Stimulated activated CD8-positive, alpha-beta memory T cell treated with anti-CD3 and anti-CD28 coated beads, Interleukin-15, amount 100 ng/mL, for 4 hours (primary cell): ENCODE measurements around the gene KCNJ9.
"Not testable (repeated sequence)": the region's sequence is repeated elsewhere in the genome, so short reads cannot be mapped to it uniquely, and the experiment has no call there.

Experiments used
- DNase-seq, 2 donors: peaks; one replicate each; pipeline ENCODE4 v3.0.0-alpha.2; 2020; ENCODE audit warnings: low read depth in 2 of 2

Gene KCNJ9

DNA sequence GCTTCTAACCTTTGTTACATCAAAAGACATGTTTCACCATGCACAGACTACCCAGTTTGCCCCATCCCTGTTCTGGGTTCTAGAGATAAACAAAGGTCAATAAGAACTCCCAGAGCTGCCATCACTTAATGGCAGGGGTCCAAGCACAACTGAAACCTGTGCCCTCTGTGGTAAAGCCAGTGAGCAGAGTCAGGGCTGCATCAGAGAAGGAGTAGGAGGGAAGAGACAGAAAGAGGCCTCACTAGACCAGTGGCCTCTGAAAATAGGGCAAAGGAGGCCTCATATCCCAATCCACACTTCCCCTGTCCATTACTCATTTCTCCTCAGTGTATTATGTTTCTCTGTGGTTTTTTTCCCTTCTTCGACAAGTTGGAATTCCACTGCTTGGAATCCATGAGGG lies 44.4 kb downstream of the KCNJ9 start:
- DNase-seq = no peak

DNA sequence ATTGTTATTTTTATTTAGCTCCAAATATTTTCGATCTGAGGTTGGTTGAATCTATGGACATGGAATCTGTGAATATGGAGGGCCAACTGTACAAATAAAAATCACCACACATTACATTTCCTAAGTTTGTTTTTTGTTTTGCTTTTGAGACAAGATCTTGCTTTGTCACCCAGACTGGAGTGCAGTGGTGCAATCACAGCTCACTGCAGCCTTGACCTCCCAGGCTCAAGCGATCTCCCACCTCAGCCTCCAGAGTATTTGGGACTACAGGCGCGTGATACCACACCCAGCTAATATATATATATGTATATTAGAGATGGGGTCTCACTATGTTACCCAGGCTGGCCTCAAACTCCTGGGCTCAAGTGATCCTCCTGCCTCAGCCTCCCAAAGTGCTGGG lies 45.0 kb downstream of the KCNJ9 start:
- DNase-seq = not testable (repeated sequence)

DNA sequence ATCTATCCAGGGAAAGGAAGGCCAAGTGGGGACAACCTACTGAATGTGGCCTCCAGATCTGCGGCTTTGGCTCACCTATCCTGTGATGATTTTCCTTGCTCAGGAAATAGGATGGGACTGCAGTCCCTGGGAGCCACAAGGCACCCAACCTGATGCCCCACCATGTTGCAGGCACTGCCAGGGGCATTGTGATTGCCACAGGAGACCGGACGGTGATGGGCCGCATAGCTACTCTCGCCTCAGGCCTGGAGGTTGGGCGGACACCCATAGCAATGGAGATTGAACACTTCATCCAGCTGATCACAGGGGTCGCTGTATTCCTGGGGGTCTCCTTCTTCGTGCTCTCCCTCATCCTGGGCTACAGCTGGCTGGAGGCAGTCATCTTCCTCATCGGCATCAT lies 46.0 kb downstream of the KCNJ9 start:
- DNase-seq = no peak

DNA sequence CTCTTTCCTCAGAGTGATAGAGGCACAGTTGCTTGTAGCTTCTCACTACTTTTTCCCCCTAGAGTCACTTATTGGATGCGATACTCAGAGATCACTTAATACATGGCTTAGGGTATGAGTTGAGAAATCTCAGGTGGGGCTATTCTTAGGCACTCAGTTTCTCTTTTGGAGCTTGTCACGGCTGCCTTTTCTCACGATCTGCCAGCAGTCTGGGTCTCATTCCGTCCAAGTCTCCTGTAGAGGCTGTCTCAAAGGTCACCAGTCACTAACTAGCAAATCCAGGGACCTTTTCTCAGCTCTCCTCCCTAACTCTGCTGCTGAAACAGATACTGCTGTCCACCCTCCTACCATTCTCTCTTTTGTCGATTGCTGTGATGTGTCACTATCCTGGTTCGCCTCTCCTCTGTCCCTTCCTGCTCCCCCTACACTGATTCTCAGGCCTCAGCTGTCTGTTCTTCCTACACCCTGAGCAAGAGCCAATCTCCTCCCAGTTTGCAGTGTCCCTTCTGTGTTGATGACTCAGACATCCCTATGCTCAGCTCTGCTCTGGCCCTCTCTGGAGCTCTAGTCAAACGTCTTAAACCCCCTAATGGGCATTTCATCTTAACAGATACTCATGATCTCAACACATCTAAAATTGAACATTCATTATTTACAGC lies 46.7 kb downstream of the KCNJ9 start:
- DNase-seq = no peak

DNA sequence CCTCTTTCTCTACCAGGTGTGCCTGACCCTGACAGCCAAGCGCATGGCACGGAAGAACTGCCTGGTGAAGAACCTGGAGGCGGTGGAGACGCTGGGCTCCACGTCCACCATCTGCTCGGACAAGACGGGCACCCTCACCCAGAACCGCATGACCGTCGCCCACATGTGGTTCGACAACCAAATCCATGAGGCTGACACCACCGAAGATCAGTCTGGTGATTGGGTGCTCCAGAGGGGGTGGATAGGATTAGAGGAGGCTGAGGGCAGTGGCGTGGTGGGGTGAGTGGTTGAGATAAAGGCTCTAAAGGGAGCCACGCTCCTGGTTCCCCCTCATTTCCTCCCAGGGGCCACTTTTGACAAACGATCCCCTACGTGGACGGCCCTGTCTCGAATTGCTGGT lies 47.3 kb downstream of the KCNJ9 start:
- no peak for DNase-seq

DNA sequence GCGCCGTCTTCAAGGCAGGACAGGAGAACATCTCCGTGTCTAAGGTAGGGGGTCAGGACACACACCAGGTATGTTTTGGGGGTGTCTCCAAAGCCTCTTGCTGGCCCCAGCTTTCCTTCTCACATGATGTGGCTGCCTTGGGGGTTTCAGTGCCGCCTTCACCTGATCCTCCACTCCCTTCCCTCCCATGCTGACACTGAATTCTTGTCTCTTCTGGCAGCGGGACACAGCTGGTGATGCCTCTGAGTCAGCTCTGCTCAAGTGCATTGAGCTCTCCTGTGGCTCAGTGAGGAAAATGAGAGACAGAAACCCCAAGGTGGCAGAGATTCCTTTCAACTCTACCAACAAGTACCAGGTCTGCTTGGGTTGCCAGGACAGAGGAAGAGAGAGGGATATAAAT lies 47.7 kb downstream of the KCNJ9 start:
- no peak for DNase-seq

DNA sequence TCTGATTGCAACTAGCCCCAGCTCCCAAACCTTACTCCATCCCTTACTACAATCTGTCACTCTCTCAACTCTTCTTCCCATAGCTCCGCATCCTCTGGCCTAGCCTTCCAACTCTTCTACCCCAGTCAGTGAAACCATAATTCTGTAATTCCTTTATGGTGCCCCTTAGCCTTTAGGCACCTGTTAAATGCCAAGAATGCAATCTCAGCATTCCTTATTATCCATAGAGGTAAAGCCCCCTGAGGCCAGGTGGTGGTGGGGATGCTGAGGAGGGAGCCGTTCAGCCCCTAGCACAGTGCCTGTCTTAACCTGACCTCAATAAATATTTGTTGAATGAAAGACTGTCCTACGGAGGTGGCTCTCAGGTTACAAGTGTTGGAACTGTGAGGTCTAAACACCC lies 48.2 kb downstream of the KCNJ9 start:
- DNase-seq = no peak

DNA sequence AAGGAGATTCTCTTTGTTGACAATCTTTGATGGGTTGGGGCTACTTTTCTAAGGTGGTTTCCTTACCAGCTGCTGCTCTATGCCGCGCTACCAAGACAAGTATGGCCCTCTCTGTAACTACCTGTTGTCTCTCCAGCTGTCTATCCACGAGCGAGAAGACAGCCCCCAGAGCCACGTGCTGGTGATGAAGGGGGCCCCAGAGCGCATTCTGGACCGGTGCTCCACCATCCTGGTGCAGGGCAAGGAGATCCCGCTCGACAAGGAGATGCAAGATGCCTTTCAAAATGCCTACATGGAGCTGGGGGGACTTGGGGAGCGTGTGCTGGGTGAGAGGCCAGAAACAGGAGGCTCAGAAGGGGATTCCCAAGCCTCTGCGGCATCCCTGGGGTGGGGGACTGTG lies 48.6 kb downstream of the KCNJ9 start:
- DNase-seq = no peak

DNA sequence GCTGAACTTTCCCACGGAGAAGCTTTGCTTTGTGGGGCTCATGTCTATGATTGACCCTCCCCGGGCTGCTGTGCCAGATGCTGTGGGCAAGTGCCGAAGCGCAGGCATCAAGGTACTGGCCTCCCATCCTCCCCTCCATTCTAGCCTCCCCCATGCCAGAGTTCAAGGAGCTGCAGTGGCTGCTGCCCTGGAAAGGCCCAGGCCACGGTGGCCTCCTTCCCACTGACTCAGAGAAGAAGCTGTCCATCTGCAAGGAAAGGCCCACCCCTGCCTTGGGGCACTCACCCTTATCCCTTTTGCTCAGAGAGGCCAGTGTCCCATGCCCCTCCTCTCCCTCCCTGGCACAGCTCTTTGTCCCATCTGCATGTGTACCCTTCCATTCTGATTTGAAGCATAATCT lies 49.1 kb downstream of the KCNJ9 start:
- DNase-seq = no peak

DNA sequence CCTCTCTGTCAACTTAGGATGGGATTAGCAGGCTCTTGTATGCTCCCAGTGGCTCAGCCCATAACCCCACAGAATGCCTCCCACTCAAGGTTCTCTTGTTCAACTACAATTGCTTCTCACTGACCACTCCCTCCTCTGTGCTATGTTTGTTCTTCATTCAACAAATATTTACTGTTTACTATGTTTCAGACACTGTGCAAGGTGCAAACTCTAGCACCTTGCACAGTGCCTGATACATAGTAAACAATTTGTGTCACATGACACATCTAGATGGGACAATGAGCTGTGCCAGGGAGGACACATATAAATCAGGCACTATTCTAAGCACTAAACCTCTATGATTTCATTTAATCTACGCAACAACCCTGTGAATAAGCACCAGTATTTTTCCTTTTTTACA lies 49.6 kb downstream of the KCNJ9 start:
- no peak for DNase-seq

DNA sequence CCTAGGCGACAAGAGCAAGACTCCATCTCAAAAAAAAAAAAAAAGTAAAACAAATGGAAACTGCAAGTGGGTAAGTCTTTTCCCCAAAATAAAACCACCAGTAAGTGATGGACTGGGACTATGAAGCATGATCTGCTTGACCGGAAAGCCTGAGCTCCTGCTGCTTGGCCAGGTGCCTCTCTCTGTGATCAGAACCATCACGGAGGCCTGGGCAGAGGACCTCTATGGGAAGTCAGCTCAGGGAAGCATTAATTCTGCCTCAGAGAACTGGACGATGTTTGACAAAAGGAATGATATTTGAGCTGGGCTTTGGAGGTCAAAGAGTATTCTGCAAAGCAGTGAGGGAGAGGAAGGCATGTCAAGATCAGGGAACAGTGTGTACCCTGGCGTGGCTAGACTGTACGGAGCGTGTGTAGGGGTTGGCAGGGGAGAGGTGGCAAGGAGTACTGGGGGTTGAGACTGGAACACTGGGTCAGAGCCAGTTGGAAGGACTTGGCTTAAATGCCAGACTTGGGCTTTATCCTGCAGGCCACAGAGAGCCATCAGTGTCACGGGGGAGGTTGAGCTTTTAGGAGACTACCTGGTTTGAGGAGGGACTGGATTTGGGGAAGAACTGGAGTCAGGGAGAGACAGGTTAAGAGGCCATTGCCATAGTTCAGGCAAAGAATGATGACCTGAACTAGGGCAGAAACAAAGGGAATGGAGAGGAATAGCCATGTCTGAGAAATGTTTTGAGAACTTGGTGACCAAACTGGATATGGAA lies 50.6 kb downstream of the KCNJ9 start:
- no peak for DNase-seq

DNA sequence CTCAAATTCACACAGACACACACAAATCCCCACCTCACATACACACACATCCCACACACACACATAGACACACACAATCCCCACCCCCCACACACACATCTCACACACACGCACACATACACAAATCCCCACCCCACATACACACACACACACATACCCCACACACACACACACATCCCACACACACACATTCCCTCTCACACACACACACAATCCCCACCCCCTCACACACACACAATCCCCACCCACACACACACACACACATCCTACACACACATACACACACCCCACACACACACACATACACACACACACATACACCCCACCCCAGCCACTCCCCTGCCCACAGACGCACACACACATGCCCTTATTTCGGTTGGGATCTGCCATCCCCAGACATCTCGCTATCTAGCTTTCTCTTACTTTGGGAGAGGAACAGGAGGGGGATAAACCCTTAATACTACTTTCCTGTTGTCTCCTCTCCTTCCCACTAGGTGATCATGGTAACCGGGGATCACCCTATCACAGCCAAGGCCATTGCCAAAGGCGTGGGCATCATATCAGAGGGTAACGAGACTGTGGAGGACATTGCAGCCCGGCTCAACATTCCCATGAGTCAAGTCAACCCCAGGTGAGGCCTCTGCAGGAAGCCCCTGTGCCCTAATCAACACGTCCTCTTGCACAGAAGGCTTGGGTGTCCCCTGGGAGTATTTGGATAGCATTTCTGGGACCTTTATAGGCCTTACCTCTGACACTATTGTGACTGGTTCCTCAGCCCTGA lies 52.8 kb downstream of the KCNJ9 start:
- no peak for DNase-seq

DNA sequence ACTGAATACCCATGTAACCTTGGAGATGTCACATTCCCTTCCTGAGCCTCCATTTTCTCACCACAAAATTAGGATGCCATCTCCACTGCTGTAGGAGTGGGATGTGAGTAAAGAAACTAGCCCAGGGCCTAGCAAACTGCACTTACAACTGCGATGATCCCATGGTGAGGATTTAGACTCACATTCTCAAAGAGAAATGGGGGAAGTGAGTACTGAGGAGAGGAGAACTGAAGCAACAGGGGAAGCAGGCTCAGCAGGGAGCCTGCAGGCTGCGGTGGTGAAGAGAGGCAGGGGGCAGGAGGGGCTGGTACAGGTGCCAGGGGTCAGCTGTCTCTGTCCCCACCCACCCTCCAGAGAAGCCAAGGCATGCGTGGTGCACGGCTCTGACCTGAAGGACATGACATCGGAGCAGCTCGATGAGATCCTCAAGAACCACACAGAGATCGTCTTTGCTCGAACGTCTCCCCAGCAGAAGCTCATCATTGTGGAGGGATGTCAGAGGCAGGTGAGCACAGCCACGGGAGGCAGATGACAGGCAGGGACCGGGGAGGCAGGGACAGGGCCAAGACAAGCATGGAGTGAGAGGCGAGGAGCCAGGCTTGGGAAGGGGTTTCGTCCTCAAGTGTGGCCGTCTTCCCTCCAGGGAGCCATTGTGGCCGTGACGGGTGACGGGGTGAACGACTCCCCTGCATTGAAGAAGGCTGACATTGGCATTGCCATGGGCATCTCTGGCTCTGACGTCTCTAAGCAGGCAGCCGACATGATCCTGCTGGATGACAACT lies 53.6 kb downstream of the KCNJ9 start:
- no peak for DNase-seq

DNA sequence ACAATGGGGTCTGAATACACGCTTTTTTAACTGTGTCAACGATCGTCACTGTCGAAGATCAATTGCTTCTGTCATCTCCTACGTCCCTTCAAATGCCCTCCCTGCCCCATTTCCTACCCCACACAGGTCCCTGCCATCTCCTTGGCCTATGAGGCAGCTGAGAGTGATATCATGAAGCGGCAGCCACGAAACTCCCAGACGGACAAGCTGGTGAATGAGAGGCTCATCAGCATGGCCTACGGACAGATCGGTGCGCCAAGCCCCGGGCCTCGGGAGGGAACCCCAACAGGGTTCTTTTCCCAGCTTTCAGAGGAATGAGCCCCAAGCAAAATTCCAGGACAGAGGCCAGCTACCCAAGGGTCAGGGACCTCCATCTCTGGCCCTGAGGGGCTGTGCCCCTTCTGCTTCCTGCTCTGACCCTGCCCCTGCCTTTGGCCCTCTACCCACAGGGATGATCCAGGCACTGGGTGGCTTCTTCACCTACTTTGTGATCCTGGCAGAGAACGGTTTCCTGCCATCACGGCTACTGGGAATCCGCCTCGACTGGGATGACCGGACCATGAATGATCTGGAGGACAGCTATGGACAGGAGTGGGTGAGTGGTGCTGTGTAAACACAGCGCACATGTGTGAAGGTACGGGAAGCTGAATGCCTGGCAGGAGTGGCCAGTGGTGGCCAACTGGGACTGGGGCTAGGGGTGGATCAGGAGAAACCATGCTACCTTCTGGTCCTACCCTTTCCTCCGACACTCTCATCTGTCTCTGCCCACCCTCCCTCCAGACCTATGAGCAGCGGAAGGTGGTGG lies 55.0 kb downstream of the KCNJ9 start:
- DNase-seq = no peak

DNA sequence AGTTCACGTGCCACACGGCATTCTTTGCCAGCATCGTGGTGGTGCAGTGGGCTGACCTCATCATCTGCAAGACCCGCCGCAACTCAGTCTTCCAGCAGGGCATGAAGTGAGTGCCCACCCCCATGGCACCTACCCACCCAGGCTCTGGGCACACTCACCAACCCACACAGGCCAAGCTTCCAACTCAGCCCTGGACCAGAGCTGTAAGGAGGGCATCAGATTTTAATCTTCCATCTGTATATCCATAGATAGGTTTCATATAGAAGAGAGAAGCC lies 55.5 kb downstream of the KCNJ9 start:
- DNase-seq = no peak

DNA sequence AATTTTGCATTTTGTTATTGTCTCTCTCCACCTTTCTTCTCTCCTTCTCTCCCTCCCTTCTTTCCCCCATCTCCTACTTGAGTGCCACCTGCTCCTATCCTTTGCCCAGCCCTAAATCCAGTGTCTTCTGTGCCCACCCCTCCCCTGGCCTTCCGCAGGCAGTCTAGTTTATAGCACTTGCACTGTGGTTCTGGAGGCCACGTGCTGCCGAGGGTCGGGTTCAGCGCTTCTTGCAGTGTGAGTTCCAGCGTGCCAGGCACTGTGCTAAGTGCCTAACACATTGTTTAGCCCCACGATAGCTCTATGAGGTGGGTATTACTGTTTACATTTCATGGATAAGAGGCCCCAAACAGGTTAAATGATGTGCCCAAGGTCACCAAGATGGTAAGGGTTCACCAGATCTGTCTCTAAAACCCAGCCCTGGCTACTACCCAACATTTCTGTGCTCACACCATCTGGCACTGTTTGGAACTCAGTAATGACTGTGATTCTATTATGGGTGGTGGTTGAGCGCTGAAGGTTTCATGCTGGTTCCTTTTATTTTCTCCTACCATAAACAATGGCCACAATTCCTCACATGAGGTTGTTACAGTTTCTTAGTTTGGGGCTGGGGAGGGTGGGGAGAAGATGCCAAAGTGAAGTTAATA lies 56.0 kb downstream of the KCNJ9 start:
- DNase-seq = no peak

DNA sequence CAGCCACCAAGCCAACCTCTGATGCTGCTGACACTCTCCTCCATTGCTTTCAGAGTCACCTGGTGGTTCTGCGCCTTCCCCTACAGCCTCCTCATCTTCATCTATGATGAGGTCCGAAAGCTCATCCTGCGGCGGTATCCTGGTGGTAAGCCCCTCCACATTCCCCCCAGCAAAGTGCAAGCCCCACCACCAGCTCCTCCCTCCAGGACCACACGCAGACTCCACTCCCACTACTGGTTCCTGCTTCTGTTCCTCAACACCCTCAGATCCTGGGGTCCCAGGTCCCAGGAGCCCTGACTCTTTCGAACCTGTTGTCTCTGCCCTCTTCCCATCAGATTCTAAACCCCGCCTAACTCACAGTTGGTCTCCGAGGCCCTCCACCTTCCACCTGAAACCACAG lies 58.5 kb downstream of the KCNJ9 start:
- no peak for DNase-seq
